Liver (tissue), 9 donors: ENCODE data around the gene UNKL. TPM values are rescaled to one million over a fixed set of nuclear protein-coding genes. Genes with fewer than 3 reads are reported as not detected.

Experiments
- DNase-seq: peaks from one replicate; pipeline ENCODE4 v3.0.0-alpha.2; 2017; ENCODE audit warnings: low spot score
- H3K27ac ChIP-seq, 2 donors: one replicate each; pipeline ENCODE4 v1.7.0; 2013; ENCODE audit warnings: inconsistent platforms in 2 of 2, low read length in 2 of 2, control low read depth in 1 of 2, low read depth in 1 of 2, mild to moderate bottlenecking in 1 of 2
- H3K27me3 ChIP-seq, 4 donors: one replicate each; pipeline versions ENCODE4 v1.6.1 to v1.7.0; 2013; ENCODE audit warnings: low read length in 3 of 4, inconsistent platforms in 1 of 4, mild to moderate bottlenecking in 1 of 4, moderate library complexity in 1 of 4; ENCODE audit not compliant: control insufficient read depth in 4 of 4, insufficient read depth in 4 of 4
- H3K36me3 ChIP-seq, 4 donors: one replicate each; pipeline versions ENCODE4 v1.6.1 to v1.7.0; 2013; ENCODE audit warnings: low read length in 3 of 4, mild to moderate bottlenecking in 3 of 4, low read depth in 1 of 4, moderate library complexity in 1 of 4; ENCODE audit not compliant: control insufficient read depth in 4 of 4, insufficient read depth in 3 of 4
- H3K4me1 ChIP-seq, 4 donors: one replicate each; pipeline versions ENCODE4 v1.6.1 to v1.7.0; 2013; ENCODE audit warnings: low read length in 3 of 4, mild to moderate bottlenecking in 3 of 4, moderate library complexity in 1 of 4; ENCODE audit not compliant: control insufficient read depth in 4 of 4, insufficient read depth in 4 of 4
- H3K4me3 ChIP-seq, 3 donors: one replicate each; pipeline versions ENCODE4 v1.6.1 to v1.7.0; 2013; ENCODE audit warnings: low read length in 3 of 3, control low read depth in 1 of 3, low read depth in 1 of 3, mild to moderate bottlenecking in 1 of 3
- H3K9ac ChIP-seq, 2 donors: one replicate each; pipeline ENCODE4 v1.7.0; 2013; ENCODE audit warnings: low read length in 2 of 2, mild to moderate bottlenecking in 2 of 2, moderate library complexity in 2 of 2, control low read depth in 1 of 2, low read depth in 1 of 2
- H3K9me3 ChIP-seq, 4 donors: one replicate each; pipeline versions ENCODE4 v1.6.1 to v1.7.0; 2013; ENCODE audit warnings: low read length in 3 of 4; ENCODE audit not compliant: control insufficient read depth in 4 of 4
- ATF3 ChIP-seq: IDR thresholded peaks from 2 replicates; pipeline ENCODE4 v1.6.1; 2016; ENCODE audit warnings: antibody characterized with exemption
- FOXA2 ChIP-seq: IDR thresholded peaks from 2 replicates; pipeline ENCODE4 v1.6.1; 2016; ENCODE audit warnings: antibody characterized with exemption
- GABPA ChIP-seq, 2 donors: IDR thresholded peaks in 1 of 2; conservative IDR thresholded peaks in 1 of 2; 2 replicates each; pipeline ENCODE4 v1.6.1; 2016; ENCODE audit warnings: antibody characterized with exemption in 2 of 2, mild to moderate bottlenecking in 1 of 2, moderate library complexity in 1 of 2
- HNF4A ChIP-seq, 2 donors: conservative IDR thresholded peaks; 2 replicates each; pipeline ENCODE4 v1.6.1; 2016; ENCODE audit warnings: antibody characterized with exemption in 2 of 2, mild to moderate bottlenecking in 2 of 2
- HNF4G ChIP-seq: IDR thresholded peaks from 2 replicates; pipeline ENCODE4 v1.6.1; 2016; ENCODE audit warnings: antibody characterized with exemption
- MAX ChIP-seq: IDR thresholded peaks from 2 replicates; pipeline ENCODE4 v1.6.1; 2016; ENCODE audit warnings: antibody characterized with exemption
- RAD21 ChIP-seq, 2 donors: IDR thresholded peaks; 2 replicates each; pipeline ENCODE4 v1.6.1; 2016; ENCODE audit warnings: antibody characterized with exemption in 2 of 2, mild to moderate bottlenecking in 2 of 2
- RXRA ChIP-seq, 2 donors: IDR thresholded peaks; 2 replicates each; pipeline ENCODE4 v1.6.1; 2017 to 2018; ENCODE audit warnings: antibody characterized with exemption in 2 of 2, mild to moderate bottlenecking in 1 of 2
- SP1 ChIP-seq: IDR thresholded peaks from 2 replicates; pipeline ENCODE4 v1.6.1; 2018; ENCODE audit warnings: antibody characterized with exemption, mild to moderate bottlenecking
- YY1 ChIP-seq: IDR thresholded peaks from 2 replicates; pipeline ENCODE4 v1.6.1; 2016; ENCODE audit warnings: antibody characterized with exemption, mild to moderate bottlenecking
- ZBTB33 ChIP-seq: IDR thresholded peaks from 2 replicates; pipeline ENCODE4 v1.6.1; 2016; ENCODE audit warnings: antibody characterized with exemption
- WGBS: extraction: QIAGEN DNeasy Blood & Tissue Kit; methylation state at CpG from one replicate; pipeline ENCODE4 v1.1.7; 2013; 5-methylcytosine and 5-hydroxymethylcytosine counted together
- polyA plus RNA-seq, 2 donors: library from polyadenylated mRNA; stranded (reverse) in 1 of 2; unstranded in 1 of 2; fragments of 200-250 nt in 1 of 2; fragments of >200 nt in 1 of 2; fragmentation: Nextera tagmentation in 1 of 2; extraction: Ambion mirVana in 1 of 2; gene quantifications; one replicate each; pipeline versions ENCODE4 v1.2.1 to v1.2.3, GENCODE V29; 2013 to 2015
- total RNA-seq, 2 donors: library from RNA; depleted of rRNA; stranded (reverse); fragments of >200 nt; gene quantifications; one replicate each; pipeline ENCODE4 v1.2.3, GENCODE V29; 2014
- TF ChIP-seq, protein P1 (sequence below): fragments of 150-350 bp; IDR thresholded peaks from 2 replicates; pipeline ENCODE4 v1.5.1; 2017; ENCODE audit warnings: improper control_type of control experiment, low read depth, low read length; ENCODE audit not compliant: missing input control
- TF ChIP-seq, protein P2 (sequence below): IDR thresholded peaks from 2 replicates; pipeline ENCODE4 v1.6.1; 2016; ENCODE audit warnings: antibody characterized with exemption, mild to moderate bottlenecking
- donor health status: healthy.
- donor health status: healthy.
- donor health status: healthy.
- donor health status: healthy.
- donor health status: healthy.

Gene UNKL
- total and polyA plus RNA-seq, 4 donors: 3.5 to 14.7 (median 6.6) TPM

DNA sequence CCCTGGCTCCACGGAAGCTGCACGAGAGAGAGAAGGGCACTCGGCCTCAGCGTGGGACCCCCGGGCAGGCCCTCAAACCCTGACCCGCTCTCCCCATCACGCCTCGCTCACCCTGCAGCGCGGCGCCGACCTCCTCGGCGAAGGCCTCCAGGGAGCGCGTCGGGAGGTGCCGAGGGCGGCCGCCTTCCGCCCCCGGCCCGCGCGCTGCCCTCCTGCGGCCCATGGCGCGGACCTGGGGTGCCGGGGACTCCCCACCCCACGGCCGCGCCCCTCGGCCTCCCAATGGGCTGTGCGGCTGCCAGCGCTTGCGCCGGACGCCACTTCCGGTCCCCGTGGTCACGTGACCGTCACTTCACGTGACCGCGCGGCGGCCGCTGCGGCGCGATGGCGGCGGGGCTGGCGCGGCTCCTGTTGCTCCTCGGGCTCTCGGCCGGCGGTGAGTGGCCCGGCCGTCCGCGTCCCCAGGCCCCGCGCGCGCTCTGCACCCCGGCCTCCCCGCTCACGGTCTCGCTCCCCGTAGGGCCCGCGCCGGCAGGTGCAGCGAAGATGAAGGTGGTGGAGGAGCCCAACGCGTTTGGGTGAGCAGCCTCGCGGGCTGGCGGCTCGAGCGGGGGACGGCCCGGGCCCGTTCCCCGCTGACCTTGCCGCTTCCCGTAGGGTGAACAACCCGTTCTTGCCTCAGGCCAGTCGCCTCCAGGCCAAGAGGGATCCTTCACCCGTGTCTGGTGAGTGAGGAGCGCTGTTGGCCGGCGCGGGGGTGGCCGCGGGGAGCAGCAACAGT, 62.7 kb downstream of the UNKL start, which contains the start of the genes GNPTG and TSR3:
Gene GNPTG (plus strand): TSS at position 350 of the 781 bp plus-strand sequence. CDS start 35 bp downstream, at position 385.
Gene TSR3 (minus strand): TSS at position 297 of the 781 bp plus-strand sequence. CDS start 74 bp downstream, at position 223.
- Histone ChIP-seq H3K4me3 (peak within 1 kb of the TSS; percentile 91 to 98 (median 95)), H3K27me3 (no peaks in the 10 kb centered on the region), H3K9me3 (no peaks in the 10 kb centered on the region), H3K9ac (peak within 1 kb of the TSS; percentile 20 to 37), H3K36me3 (peaks cover 3 to 14% (median 6%) of the 10 kb centered on the region in 4 donors), H3K4me1 (peaks cover 6 to 52% (median 33%) of the 10 kb centered on the region in 4 donors), H3K27ac (no peak within 1 kb of the TSS)
- DNase-seq: peak; percentile 87
- under 1% methylated on average over 98 of the region's 98 CpGs for WGBS
- TF ChIP-seq YY1 (peak; percentile 87), GABPA (IDR thresholded peaks at IDR 0.05 in 1 of 2, conservative IDR thresholded peaks at IDR 0.05 in 1 of 2) (peak in 1 of 2 donors; percentile 87)
- TF ChIP-seq, protein P1, sequence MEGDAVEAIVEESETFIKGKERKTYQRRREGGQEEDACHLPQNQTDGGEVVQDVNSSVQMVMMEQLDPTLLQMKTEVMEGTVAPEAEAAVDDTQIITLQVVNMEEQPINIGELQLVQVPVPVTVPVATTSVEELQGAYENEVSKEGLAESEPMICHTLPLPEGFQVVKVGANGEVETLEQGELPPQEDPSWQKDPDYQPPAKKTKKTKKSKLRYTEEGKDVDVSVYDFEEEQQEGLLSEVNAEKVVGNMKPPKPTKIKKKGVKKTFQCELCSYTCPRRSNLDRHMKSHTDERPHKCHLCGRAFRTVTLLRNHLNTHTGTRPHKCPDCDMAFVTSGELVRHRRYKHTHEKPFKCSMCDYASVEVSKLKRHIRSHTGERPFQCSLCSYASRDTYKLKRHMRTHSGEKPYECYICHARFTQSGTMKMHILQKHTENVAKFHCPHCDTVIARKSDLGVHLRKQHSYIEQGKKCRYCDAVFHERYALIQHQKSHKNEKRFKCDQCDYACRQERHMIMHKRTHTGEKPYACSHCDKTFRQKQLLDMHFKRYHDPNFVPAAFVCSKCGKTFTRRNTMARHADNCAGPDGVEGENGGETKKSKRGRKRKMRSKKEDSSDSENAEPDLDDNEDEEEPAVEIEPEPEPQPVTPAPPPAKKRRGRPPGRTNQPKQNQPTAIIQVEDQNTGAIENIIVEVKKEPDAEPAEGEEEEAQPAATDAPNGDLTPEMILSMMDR: no peak

DNA sequence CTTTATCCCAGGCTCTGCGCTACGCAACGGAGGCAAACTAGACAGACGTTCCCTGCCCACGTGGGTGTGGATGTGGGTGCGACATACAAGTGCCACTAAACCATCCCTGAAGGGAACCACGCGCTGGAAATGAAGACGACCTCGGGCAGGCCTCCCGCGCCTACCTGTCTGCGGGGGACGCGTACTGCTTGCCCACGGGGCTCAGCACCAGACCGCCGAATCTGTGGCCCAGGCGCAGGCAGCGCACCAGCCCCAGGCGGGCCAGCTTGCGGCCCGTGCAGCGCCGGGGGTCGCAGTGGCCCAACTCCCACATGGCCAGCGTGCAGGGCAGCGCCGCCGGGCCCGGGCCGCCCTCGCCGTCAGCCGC, 63.3 kb downstream of the UNKL start:
- H3K9me3 ChIP-seq: no peaks in the 10 kb centered on the region
- H3K4me1 ChIP-seq: peaks cover 6 to 49% (median 33%) of the 10 kb centered on the region in 4 donors
- no peaks in the 10 kb centered on the region for H3K27me3 ChIP-seq
- no peak overlapping the region for H3K27ac ChIP-seq
- DNase-seq: no peak
- TF ChIP-seq SP1 (no peak), HNF4A (conservative IDR thresholded peaks at IDR 0.05) (no peak), MAX (no peak), RAD21 (IDR thresholded peaks at IDR 0.05) (no peak), ZBTB33 (no peak), ATF3 (no peak), FOXA2 (no peak), RXRA (IDR thresholded peaks at IDR 0.05) (no peak), HNF4G (no peak)
- TF ChIP-seq, protein P2, sequence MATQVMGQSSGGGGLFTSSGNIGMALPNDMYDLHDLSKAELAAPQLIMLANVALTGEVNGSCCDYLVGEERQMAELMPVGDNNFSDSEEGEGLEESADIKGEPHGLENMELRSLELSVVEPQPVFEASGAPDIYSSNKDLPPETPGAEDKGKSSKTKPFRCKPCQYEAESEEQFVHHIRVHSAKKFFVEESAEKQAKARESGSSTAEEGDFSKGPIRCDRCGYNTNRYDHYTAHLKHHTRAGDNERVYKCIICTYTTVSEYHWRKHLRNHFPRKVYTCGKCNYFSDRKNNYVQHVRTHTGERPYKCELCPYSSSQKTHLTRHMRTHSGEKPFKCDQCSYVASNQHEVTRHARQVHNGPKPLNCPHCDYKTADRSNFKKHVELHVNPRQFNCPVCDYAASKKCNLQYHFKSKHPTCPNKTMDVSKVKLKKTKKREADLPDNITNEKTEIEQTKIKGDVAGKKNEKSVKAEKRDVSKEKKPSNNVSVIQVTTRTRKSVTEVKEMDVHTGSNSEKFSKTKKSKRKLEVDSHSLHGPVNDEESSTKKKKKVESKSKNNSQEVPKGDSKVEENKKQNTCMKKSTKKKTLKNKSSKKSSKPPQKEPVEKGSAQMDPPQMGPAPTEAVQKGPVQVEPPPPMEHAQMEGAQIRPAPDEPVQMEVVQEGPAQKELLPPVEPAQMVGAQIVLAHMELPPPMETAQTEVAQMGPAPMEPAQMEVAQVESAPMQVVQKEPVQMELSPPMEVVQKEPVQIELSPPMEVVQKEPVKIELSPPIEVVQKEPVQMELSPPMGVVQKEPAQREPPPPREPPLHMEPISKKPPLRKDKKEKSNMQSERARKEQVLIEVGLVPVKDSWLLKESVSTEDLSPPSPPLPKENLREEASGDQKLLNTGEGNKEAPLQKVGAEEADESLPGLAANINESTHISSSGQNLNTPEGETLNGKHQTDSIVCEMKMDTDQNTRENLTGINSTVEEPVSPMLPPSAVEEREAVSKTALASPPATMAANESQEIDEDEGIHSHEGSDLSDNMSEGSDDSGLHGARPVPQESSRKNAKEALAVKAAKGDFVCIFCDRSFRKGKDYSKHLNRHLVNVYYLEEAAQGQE: no peak
- TF ChIP-seq, protein P1: no peak
- H3K9ac ChIP-seq: peak overlapping the region in 1 of 2 donors; percentile 23
- WGBS: 1% methylated on average over 35 of the region's 35 CpGs
- peaks cover 3 to 14% (median 6%) of the 10 kb centered on the region in 4 donors for H3K36me3 ChIP-seq
- peak overlapping the region; percentile 91 to 98 (median 95) for H3K4me3 ChIP-seq
